Liver (tissue), 3 donors: ENCODE data around the gene SEMG2.

Experiments
- EGR1 ChIP-seq, 2 donors: IDR thresholded peaks; 2 replicates each; pipeline ENCODE4 v1.6.1; 2016 to 2018; ENCODE audit warnings: antibody characterized with exemption in 2 of 2, low read depth in 2 of 2
- FOXA1 ChIP-seq: IDR thresholded peaks from 2 replicates; pipeline ENCODE4 v1.6.1; 2016; ENCODE audit warnings: antibody characterized with exemption
- GABPA ChIP-seq, 2 donors: IDR thresholded peaks in 1 of 2; conservative IDR thresholded peaks in 1 of 2; 2 replicates each; pipeline ENCODE4 v1.6.1; 2016; ENCODE audit warnings: antibody characterized with exemption in 2 of 2, mild to moderate bottlenecking in 1 of 2, moderate library complexity in 1 of 2
- JUND ChIP-seq, 2 donors: IDR thresholded peaks; 2 replicates each; pipeline ENCODE4 v1.6.1; 2016; ENCODE audit warnings: antibody characterized with exemption in 2 of 2
- NR2F2 ChIP-seq: IDR thresholded peaks from 2 replicates; pipeline ENCODE4 v1.6.1; 2016; ENCODE audit warnings: antibody characterized with exemption
- RAD21 ChIP-seq, 2 donors: IDR thresholded peaks; 2 replicates each; pipeline ENCODE4 v1.6.1; 2016; ENCODE audit warnings: antibody characterized with exemption in 2 of 2, mild to moderate bottlenecking in 2 of 2
- RXRA ChIP-seq, 2 donors: IDR thresholded peaks; 2 replicates each; pipeline ENCODE4 v1.6.1; 2017 to 2018; ENCODE audit warnings: antibody characterized with exemption in 2 of 2, mild to moderate bottlenecking in 1 of 2
- SP1 ChIP-seq: IDR thresholded peaks from 2 replicates; pipeline ENCODE4 v1.6.1; 2018; ENCODE audit warnings: antibody characterized with exemption, mild to moderate bottlenecking
- TAF1 ChIP-seq: conservative IDR thresholded peaks from 2 replicates; pipeline ENCODE4 v1.6.1; 2016; ENCODE audit warnings: antibody characterized with exemption, mild to moderate bottlenecking
- YY1 ChIP-seq: IDR thresholded peaks from 2 replicates; pipeline ENCODE4 v1.6.1; 2016; ENCODE audit warnings: antibody characterized with exemption, mild to moderate bottlenecking
- TF ChIP-seq, protein P1 (sequence below): fragments of 150-350 bp; IDR thresholded peaks from 2 replicates; pipeline ENCODE4 v1.5.1; 2017; ENCODE audit warnings: improper control_type of control experiment, low read depth, low read length; ENCODE audit not compliant: missing input control
- TF ChIP-seq, protein P2 (sequence below): IDR thresholded peaks from 2 replicates; pipeline ENCODE4 v1.6.1; 2016; ENCODE audit warnings: antibody characterized with exemption
- TF ChIP-seq, protein P3 (sequence below): IDR thresholded peaks from 2 replicates; pipeline ENCODE4 v1.6.1; 2016; ENCODE audit warnings: antibody characterized with exemption, mild to moderate bottlenecking
- TF ChIP-seq, protein P4 (sequence below): IDR thresholded peaks from 2 replicates; pipeline ENCODE4 v1.6.1; 2016; ENCODE audit warnings: antibody characterized with exemption
- donor health status: healthy.
- donor health status: healthy.

DNA sequence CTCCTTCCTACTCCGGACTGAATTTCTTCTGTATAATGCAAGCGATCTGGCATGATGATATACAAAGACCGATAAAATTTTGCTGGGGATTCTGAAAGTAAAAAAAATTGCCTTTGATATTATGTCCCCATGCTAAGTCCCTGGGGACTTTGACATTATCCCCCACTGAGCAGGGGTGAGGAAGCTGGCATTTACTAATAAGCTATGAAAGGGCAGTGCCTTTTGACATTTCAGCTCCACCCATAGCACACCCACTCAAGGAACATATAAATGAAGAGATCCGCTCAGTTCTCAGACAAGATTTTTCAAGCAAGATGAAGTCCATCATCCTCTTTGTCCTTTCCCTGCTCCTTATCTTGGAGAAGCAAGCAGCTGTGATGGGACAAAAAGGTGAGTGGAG is at the start of gene SEMG2:
- TF ChIP-seq, protein P1, sequence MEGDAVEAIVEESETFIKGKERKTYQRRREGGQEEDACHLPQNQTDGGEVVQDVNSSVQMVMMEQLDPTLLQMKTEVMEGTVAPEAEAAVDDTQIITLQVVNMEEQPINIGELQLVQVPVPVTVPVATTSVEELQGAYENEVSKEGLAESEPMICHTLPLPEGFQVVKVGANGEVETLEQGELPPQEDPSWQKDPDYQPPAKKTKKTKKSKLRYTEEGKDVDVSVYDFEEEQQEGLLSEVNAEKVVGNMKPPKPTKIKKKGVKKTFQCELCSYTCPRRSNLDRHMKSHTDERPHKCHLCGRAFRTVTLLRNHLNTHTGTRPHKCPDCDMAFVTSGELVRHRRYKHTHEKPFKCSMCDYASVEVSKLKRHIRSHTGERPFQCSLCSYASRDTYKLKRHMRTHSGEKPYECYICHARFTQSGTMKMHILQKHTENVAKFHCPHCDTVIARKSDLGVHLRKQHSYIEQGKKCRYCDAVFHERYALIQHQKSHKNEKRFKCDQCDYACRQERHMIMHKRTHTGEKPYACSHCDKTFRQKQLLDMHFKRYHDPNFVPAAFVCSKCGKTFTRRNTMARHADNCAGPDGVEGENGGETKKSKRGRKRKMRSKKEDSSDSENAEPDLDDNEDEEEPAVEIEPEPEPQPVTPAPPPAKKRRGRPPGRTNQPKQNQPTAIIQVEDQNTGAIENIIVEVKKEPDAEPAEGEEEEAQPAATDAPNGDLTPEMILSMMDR, result no peak
- TF ChIP-seq RAD21 (IDR thresholded peaks at IDR 0.05) (no peak), TAF1 (no peak), YY1 (no peak), JUND (IDR thresholded peaks at IDR 0.05) (no peak), EGR1 (IDR thresholded peaks at IDR 0.05; ENCODE audit: low read depth in 2 of 2) (no peak), SP1 (no peak), NR2F2 (no peak), GABPA (IDR thresholded peaks at IDR 0.05 in 1 of 2, conservative IDR thresholded peaks at IDR 0.05 in 1 of 2) (no peak), FOXA1 (no peak), RXRA (IDR thresholded peaks at IDR 0.05) (no peak)
- TF ChIP-seq, protein P2, sequence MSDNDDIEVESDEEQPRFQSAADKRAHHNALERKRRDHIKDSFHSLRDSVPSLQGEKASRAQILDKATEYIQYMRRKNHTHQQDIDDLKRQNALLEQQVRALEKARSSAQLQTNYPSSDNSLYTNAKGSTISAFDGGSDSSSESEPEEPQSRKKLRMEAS, result no peak
- TF ChIP-seq, protein P3, sequence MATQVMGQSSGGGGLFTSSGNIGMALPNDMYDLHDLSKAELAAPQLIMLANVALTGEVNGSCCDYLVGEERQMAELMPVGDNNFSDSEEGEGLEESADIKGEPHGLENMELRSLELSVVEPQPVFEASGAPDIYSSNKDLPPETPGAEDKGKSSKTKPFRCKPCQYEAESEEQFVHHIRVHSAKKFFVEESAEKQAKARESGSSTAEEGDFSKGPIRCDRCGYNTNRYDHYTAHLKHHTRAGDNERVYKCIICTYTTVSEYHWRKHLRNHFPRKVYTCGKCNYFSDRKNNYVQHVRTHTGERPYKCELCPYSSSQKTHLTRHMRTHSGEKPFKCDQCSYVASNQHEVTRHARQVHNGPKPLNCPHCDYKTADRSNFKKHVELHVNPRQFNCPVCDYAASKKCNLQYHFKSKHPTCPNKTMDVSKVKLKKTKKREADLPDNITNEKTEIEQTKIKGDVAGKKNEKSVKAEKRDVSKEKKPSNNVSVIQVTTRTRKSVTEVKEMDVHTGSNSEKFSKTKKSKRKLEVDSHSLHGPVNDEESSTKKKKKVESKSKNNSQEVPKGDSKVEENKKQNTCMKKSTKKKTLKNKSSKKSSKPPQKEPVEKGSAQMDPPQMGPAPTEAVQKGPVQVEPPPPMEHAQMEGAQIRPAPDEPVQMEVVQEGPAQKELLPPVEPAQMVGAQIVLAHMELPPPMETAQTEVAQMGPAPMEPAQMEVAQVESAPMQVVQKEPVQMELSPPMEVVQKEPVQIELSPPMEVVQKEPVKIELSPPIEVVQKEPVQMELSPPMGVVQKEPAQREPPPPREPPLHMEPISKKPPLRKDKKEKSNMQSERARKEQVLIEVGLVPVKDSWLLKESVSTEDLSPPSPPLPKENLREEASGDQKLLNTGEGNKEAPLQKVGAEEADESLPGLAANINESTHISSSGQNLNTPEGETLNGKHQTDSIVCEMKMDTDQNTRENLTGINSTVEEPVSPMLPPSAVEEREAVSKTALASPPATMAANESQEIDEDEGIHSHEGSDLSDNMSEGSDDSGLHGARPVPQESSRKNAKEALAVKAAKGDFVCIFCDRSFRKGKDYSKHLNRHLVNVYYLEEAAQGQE, result no peak
- TF ChIP-seq, protein P4, sequence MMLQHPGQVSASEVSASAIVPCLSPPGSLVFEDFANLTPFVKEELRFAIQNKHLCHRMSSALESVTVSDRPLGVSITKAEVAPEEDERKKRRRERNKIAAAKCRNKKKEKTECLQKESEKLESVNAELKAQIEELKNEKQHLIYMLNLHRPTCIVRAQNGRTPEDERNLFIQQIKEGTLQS, result no peak
